Cardiac fibroblast (primary cell): Measurements from ENCODE around the gene ACOX3.

Experiments
- DNase-seq, 2 donors: peaks; one replicate each; pipeline versions ENCODE4 v3.0.0 to v3.0.0-alpha.2; 2010; ENCODE audit warnings: low read depth in 2 of 2
- H3K4me3 ChIP-seq, 2 donors: replicated peaks in 1 of 2; 1 replicate in 1 of 2; 2 replicates in 1 of 2; pipeline ENCODE4 v1.5.1; 2011; ENCODE audit warnings: low read depth in 2 of 2, low read length in 2 of 2, mild to moderate bottlenecking in 2 of 2, moderate library complexity in 1 of 2
- CTCF ChIP-seq: IDR thresholded peaks from one replicate; pipeline ENCODE4 v1.5.1; 2011; ENCODE audit warnings: low read depth, mild to moderate bottlenecking, low read length, inconsistent platforms

The ACOX3 gene

GRCh38 chr4:8395504-8396296 is 44.8 kb downstream of the ACOX3 start:
- TF ChIP-seq CTCF: no peak

GRCh38 chr4:8394806-8395205 is 45.7 kb downstream of the ACOX3 start:
- TF ChIP-seq CTCF: no peak
- DNase-seq: no peak
- no peak overlapping the region for H3K4me3 ChIP-seq

More at GRCh38 chr4:8395504-8396296, 44.8 kb downstream of the ACOX3 start:
- DNase-seq: no peak
- H3K4me3 ChIP-seq: no peak overlapping the region

GRCh38 chr4:8394061-8394519 is 46.4 kb downstream of the ACOX3 start:
- no peak for TF ChIP-seq CTCF
- peak; percentile 34 to 84 for DNase-seq
- H3K4me3 ChIP-seq: no peak overlapping the region

GRCh38 chr4:8393593-8394038 is 46.9 kb downstream of the ACOX3 start:
- peak; percentile 95 to 97 for DNase-seq
- H3K4me3 ChIP-seq: no peak overlapping the region
- peak; percentile 43 for TF ChIP-seq CTCF

GRCh38 chr4:8392591-8393190 is 47.8 kb downstream of the ACOX3 start:
- TF ChIP-seq CTCF: no peak
- peak; percentile 9 to 40 for DNase-seq
- H3K4me3 ChIP-seq: no peak overlapping the region

- DNase-seq: peak; percentile 89 to 93
- no peak for TF ChIP-seq CTCF
- H3K4me3 ChIP-seq: no peak overlapping the region
These were observed 48.6 kb downstream of the ACOX3 start for GRCh38 chr4:8391972-8392371.
